ENCODE data around the gene MIGA2.

MIGA2 gene

DNA sequence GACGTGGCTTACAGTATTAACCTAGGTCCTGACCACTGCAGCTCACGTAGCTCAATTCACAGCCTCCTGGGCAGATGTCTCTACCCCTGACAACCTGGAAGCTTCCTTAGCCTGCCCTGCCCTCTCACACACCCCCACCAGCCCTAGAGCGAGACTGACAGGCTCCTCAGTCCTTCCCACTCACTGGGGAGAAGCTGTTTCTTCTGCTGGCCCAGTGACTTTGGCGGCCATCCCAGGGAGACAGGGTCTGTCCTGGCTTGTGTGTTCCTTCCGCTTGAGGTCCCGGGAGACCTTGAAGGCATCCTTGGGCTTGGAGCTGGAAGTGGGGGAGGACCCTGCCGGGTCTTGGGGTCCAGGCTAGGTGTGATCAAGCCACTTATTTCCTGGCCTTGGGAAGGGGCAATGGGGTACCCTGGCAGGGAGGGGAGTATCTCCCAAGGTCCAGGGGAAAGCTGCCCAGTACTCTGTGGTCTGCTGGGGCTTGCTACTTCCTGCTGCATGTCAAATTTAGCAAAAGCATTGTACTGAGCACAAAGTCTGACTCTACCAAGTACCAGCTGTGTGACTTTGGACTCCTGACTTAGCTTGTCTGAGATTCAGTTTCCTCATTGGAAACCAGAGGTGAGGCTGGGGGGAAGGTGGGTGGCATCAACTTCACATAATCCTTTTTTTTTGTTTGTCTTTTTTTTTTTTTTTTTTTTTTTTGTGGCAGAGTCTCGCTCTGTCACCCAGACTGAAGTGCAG, 1.9 kb downstream of the MIGA2 start:
- DNase-seq (ENCODE audit: low read depth), result no peak

DNA sequence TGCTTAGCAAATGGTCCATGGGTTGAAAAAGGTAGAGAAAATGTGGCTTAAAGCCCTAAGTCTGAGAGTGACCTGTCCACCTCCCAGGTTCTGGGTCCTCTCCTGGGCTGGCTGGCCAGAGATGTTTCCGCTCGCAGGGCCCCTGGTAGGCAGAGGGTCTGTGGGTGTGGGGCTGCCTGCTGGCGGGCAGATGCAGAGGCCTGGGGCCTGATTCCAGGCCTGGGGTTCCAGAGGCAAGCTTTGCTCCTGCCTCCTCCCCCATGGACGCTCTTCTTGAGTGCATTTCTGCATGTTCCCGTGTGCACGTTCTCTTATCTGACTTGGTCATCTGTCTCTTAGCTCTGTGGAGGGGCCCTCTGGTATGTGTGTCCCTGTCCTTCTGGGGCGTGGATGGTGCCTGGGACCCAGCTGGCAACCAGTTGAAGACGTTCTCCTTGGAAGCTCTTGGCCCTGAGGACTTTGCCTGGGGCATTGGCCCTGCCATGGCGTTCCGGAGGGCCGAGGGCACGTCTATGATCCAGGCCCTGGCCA, 3.8 kb downstream of the MIGA2 start:
- DNase-seq (ENCODE audit: low read depth), result no peak

DNA sequence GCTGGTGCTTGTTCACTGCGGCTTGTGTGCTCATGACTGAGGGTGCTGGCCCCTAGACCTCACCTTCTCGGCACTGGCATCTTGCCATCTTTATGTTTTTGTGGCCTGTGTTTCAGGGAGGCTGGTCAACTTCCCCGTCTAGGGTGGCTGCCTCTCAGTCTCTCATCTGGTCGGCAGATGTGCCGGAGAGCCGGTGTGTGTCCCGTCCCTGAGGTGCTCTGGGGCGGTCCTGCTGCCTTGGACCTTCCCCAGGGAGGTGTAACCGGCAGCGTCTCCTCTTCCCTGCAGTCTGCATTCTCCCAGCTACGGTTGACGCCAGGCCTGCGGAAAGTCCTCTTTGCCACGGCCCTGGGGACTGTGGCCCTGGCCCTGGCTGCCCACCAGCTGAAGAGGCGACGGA, 5.6 kb downstream of the MIGA2 start:
- DNase-seq (ENCODE audit: low read depth), result no peak

GRCh38 chr9:129052592-129052991, 16.2 kb downstream of the MIGA2 start:
- no peak for DNase-seq (ENCODE audit: low read depth)

DNA sequence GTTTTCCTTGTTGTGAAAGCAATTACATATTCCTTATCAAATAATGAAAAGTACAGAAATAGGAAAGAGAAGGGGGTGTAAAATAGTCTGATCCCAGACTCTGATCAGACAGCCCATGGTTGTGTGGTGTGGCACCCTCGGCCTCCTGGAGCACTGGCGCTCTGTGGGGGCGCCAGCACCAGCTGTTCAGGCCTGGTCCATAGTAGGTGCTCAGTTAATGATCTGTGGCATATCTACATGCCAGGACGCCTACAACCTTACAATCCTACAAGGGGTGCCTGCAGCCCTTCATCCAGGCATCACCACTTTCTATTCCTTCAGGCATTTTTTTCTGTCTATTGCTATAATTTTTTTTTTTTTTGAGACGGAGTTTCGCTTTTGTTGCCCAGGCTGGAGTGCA, 16.6 kb downstream of the MIGA2 start:
- no peak for DNase-seq (ENCODE audit: low read depth)

- DNase-seq (ENCODE audit: low read depth), result no peak
Measured at GRCh38 chr9:129054163-129054851, 17.9 kb downstream of the MIGA2 start.

DNA sequence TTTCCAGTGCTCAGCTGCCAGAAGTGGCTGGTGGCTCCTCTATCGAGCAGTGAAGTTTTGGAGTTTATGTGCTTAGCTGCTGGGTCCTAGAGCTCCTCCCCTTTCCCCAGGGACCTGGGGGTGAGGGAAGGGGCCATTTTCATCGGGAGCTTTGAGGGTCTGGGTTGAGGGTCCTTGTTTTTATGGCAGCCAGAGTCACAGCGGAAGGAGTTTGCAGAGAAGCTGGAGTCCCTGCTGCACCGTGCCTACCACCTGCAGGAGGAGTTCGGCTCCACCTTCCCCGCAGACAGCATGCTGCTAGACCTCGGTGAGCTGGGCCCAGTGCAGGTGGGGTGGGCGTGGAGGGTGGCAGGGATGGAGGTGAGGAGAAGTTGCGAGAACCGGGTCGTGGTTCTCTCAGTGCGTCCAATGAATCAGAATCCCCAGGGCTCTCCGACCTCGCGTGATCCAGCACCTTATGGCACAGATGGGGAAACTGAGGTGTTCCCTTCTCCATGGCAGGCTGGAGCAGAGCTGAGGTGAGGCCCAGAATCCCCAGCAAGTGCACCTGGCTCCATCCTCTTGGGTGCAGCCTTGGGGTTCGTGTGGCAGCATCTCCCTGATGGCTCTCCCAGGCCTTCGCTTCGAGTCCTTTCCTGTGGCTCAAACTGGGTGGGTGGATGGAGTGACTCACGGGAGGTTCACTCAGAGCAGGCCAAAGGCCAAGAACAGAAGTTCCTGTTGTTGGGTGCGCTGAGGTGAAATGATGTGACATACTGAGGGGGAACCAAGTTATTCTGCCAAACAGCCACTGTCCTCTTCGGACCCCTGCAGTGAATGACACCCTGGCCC, 22.8 kb downstream of the MIGA2 start:
- peak; percentile 85 for DNase-seq (ENCODE audit: low read depth)

DNA sequence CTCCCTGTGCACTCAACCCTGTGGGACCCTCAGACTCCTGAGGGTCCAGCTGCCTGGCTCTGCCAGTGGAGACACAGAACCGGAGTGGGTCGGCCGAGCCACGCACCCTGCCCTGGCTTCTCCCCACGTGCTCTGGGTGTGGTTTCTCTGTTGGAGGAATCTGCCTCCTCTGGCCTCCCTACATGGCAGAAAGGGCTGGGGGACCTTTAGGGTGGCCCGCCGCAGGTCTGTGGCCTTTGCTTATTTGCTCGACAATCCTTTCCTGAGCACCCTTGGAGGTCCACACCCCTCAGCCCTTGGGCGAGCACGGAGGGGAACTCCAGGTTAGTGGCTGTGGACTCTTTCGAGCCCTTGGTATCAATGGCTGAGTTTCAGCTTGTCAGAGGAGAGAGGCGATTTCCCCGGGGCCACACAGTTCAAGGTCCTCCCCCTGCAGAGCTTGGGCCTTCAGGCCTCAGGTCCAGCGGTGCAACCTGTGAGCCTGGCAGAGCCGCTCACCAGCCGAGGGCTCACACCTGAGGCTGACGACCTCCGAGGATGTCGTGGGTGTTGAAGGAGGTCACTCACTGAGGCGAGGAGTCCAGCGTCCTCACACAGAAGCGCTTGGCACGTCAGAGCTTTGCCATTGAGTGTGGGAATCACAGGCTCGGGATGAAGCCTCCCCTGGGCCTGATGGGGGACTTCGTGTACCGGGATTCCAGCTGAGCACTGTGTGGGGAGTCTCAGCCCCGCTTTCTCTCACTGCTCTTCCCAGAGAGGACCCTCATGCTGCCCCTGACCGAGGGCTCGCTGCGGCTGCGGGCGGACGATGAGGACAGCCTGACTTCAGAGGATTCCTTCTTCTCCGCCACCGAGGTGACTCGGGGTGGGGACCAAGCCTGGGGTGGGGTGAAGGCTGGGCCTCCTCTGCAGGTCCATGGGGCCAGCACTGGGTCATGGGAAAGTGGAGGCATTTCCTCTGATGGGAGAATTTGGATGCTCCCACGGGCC, 23.7 kb downstream of the MIGA2 start:
- no peak for DNase-seq (ENCODE audit: low read depth)

DNA sequence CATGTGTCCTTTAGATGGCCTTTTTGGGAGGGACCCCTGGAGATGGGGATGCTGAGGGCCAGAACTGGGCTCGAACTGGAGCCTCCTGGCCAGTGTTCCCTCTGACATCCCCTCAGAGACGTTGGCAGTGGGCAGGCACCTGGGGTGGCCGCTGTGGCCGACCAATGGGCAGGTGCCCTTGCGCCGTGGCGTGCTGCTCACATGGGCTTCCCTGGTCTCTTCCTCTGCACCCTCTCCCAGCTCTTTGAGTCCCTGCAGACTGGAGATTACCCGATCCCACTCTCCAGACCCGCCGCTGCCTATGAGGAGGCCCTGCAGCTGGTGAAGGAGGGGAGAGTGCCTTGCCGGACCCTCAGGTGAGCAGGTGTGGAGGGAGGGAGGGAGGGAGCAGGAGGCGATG, 24.6 kb downstream of the MIGA2 start:
- DNase-seq (ENCODE audit: low read depth), result no peak

DNA sequence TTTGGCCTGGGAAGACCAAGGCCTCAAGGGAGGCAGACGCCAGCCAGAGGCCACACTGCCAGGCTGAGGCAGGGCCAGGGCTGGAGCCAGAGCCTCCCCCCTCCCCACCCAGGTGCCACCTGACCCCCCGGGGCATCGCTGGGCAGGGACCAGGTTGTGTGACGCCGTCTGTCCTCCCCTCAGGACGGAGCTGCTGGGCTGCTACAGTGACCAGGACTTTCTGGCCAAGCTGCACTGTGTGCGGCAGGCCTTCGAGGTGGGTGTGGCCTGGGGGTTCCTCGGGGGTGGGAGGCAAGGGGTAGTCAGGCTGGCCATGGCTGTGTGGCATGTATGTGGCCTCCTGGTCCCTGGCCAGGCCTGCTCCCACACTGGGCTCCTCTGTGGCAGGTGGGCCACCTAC, 26.6 kb downstream of the MIGA2 start:
- DNase-seq (ENCODE audit: low read depth), result no peak

DNA sequence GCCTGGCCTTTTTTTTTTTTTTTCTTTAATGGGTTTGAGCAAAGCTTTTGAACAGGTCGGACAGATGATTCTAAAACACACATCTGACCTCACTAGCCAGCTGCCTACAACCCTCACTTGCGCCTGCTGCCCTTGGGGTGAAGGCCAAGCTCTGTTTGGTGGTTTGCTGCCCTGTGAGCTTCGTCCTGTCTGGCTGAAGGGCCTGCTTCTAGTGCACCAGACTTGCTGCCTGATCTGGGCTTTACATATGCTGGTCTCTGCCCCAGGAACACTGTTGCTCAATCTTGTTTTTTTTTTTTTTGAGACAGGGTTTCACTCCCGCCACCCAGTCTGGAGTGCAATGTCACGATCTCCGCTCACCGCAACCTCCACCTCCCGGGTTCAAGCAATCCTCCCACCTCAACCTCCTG, 28.1 kb downstream of the MIGA2 start:
- DNase-seq (ENCODE audit: low read depth), result no peak

- DNase-seq (ENCODE audit: low read depth), result no peak
Measured at GRCh38 chr9:129068110-129068509, 31.7 kb downstream of the MIGA2 start.

GRCh38 chr9:129068990-129069861, 32.8 kb downstream of the MIGA2 start:
- no peak for DNase-seq (ENCODE audit: low read depth)

GRCh38 chr9:129069862-129070641, 33.6 kb downstream of the MIGA2 start:
- DNase-seq (ENCODE audit: low read depth), result no peak

- no peak for DNase-seq (ENCODE audit: low read depth)
Measured at GRCh38 chr9:129070696-129071525, 34.5 kb downstream of the MIGA2 start.

- no peak for DNase-seq (ENCODE audit: low read depth)
Measured at GRCh38 chr9:129071526-129072126, 35.2 kb downstream of the MIGA2 start.

- DNase-seq (ENCODE audit: low read depth), result no peak
Measured at GRCh38 chr9:129072171-129072570, 35.7 kb downstream of the MIGA2 start.

DNA sequence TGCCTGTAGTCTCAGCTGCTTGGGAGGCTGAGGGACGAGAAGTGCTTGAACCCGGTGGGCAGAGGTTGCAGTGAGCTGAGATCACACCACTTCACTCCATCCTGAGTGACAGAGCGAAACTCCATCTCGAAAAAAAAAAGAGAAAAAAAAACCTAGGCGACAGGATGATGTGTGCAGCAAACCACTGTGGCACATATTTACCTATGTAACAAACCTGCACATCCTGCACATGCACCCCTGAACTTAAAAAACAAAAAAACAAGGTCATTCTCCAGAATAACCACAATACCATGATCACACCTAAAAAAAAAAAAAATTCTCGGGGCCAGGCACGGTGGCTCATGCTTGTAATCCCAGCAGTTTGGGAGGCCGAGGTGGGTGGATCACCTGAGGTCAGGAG, 37.0 kb downstream of the MIGA2 start:
- no peak for DNase-seq (ENCODE audit: low read depth)

All from ELR (cell line).